ENCODE results near the gene KIF5C. TPM values are rescaled to one million over a fixed set of nuclear protein-coding genes. Genes with fewer than 3 reads are reported as not detected.

KIF5C gene
- total RNA-seq, 1 donor from 2014 or later, result 0.58 TPM

DNA sequence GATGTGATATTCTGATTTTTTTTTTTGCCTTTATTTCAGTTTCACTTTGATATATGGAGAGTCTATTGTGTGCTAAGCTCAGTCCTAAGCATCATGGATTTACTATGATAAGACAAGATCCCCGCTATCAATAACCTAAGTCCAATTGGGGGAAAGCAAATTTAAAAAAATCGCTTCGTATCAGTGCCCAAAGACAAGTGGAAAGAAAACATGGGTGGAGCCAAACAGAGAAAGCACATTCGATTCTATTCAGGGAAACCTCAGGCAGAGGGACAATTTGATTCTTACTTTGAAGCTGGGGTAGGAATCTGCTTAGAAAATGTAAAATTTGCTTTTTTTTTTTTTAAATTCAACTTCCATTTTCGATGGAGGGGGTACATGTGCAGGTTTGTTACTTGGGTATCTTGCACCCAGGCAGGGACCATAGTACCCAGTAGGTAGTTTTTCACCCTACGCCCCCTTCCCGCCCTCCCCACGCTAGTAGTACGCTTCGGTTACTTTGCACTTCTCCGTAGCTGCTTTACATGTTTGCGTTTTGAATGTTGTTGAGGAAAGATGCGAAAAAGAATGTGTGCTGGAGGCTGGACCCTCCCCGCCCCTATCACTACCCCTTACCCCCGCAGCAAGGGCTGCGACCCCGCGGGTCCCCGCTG lies 12.4 kb downstream of the KIF5C start:
- no peak for DNase-seq (ENCODE audit: extremely low read depth, low read depth, low spot score)

DNA sequence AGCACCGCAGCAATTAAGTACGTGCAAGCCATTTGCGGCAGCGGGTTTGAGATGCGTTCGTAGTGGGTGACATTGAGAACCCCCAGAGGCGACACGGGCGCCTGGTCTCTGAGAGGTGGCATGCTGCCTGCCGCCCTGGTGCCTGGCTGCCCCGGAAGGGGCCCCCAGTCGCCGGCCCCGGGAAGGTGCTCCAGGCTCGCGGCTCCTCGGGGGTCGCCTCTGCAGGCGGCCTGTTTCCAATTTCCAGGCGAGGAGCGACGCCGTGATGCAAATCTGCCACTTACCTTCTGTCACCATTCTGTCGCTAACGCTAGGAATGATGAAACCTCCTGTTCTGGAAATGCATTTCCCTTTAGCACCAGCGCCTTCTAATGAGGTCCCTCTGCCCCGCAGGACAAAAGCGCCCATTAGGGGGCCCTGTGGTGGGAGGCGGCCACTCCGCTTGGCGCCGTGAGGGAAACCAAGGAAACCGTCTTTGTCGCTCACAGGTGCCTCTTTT lies 13.0 kb downstream of the KIF5C start:
- no peak for DNase-seq (ENCODE audit: extremely low read depth, low read depth, low spot score)

DNA sequence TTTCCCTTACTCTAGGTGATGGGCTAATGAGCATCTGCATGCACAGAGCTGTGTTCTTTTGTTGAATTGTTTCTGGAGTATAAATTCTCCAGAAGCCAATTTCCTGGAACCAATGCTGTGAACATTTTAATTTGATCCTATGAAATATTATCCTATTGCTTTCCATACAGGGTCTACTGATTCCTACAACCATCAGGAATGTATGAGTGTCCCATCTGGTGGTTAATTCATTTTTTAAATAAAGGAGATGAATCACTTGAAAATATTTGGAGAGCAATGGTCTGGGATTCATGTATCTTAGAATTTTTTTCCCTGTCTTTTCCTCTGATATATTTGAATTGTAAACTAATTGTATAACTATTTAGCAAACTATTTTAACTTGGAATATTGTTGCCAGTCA lies 14.0 kb downstream of the KIF5C start:
- no peak for DNase-seq (ENCODE audit: extremely low read depth, low read depth, low spot score)

DNA sequence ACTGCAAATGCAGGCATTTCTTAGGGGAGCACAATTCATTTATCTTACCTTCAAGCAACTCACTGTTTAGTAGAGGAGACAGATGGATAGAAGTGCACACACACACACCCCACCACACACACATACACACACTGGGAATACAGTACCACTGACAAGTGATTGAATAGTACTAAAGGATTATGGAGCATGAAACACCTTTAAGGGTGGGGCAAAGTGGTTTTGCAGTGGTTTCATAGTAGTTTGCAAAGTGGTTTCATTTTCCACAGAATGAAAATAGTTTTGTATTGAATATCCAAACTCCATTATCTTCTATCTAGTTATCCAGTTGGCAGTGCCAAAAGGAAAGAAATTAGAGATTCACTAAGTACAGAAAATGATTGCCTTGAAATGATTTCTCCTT lies 18.9 kb downstream of the KIF5C start:
- DNase-seq (ENCODE audit: extremely low read depth, low read depth, low spot score), result no peak

DNA sequence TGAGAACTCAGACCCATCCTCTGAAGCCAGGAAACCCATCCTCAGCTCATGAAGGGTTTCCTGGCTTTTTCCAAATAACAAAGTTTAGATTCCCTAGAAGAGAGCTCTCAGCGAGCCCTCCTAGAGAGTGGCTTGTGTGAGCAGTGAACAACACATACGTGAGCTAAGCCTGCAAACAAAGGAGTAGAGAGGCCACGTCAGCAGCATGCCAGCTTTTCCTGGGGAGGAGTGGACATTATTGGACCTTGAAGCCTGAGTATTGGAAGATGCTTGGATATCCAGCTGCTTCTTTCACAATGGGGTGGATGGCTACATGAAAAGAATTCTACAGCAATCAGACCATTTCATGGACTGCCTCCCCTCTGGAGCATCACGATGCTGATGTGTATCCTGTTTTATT lies 21.1 kb downstream of the KIF5C start:
- no peak for DNase-seq (ENCODE audit: extremely low read depth, low read depth, low spot score)

DNA sequence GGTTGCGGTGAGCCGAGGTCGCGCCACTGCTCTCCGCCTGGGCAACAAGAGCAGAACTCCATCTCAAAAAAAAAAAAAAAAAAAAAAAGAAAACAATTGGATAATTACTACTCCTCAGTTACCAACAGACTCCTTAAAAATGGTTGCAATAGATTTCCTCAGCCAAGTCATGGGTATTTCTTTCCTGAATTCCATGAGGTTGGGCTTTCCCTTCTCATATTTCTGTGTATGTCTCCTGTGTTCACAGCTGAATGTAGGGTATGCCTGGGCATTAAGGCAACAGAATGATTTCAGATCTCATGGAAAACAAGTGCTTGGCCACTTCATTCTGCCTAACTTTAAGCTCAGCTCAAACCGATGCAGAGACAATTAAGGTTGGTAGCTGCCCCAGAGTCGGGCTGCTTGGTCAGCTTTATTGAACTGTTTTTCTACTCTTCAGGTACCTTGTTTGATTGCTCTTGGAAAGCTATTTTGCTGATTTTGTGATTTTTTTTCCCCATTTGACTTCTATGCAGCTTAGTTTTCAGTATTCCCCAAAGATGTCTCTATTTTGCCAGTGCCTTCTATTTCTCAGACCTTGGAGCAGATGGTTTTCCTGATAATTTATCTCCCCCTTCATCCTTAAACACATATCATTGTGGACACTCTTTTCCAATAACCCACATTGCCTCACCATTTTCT lies 24.8 kb downstream of the KIF5C start:
- no peak for DNase-seq (ENCODE audit: extremely low read depth, low read depth, low spot score)

DNA sequence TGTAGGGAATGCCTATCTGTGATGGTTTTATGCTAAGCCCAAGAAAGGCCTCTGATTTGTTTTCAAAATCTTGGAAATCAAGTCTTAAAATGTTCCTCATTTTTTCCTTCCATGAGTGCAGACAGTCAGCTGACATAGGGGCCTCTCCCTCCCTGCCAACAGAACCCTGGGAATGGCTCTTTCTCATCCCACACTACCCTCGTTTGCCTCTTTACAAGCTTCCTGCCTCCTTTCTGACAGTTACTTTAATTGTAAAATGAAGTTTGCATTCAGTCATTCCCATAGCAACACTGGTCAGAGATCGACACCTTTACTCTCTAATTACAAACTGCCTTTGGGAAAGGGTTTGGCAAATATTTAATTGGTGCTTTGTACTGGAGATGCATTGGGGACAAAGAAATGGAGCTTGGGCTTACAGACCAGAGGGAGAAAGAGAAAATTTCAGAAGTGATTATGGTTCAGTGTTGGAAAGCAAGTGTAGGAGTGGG lies 25.4 kb downstream of the KIF5C start:
- DNase-seq (ENCODE audit: extremely low read depth, low read depth, low spot score), result no peak

DNA sequence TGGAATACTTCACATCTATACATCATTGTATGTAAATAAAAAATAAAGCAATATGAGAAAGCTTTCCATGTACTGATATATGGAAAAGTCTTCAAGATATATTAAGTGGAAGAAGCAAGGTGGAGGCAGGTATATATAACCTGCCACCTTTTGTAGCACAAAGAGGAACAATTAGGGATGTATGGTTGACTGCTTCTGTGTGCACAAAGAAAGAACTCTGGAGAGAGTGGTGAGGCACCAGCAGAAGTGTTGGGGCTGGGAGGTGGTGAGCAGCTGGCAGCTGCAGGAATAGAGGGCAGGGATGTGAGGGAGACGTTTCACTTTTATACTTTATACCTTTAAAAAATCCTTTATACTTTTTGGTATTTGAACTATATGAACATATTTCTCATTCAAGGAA lies 26.1 kb downstream of the KIF5C start:
- no peak for DNase-seq (ENCODE audit: extremely low read depth, low read depth, low spot score)

DNA sequence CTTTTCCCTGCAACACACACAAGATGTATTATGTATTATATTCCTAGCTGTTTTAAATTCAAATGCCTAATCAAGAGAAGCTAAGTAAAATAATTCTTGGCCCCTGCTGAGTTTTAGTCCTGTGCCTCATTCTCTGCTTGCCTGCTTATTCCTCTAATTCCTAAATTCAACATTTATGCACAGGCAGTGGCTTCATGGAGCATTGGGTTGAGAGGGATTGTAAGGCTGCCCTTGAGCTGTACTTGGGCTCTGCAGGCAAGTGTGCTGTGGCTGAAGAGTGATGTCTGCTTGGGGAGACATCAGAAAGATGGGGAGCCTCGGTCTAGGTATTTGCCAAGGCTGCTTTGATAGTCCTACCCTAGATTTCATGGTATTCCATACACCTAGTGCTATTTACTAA lies 27.8 kb downstream of the KIF5C start:
- no peak for DNase-seq (ENCODE audit: extremely low read depth, low read depth, low spot score)

DNA sequence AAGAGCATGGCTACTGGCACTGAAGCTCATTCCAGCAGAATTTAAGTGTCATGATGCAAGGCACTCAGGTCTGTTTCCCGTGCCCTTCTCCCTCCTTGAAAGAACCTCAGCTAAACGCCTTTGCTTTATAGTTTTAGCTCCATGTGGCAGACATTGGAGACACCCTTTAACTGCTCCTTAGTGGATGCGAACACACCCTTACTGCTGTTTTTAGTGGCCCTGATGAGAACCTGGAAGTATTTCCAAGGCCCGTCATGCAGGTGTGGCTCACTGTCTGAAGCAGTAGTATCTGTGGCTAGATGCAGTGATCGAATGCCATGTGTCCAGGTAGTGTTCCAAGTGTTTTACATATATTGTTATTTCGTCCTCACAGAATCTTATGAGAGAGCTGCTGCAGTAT lies 28.3 kb downstream of the KIF5C start:
- DNase-seq (ENCODE audit: extremely low read depth, low read depth, low spot score), result no peak

DNA sequence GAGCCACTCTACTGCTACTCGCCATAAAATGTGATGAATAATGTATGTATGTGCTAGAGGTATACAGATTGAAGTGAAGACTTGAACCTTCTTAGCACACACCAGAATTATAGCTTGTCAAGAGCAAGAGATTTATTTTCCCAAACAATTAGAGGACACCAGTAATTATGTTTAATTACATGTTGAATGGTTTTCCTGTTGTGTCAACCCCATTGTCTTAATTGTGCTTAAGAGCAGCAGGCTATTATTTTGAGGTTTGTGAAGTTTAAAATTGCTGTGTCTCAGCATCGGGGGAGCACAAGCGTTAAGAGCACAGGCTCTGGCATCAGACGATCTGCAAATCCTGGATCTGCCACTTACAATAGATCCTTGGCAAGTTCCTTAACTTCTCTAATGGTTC lies 29.0 kb downstream of the KIF5C start:
- DNase-seq (ENCODE audit: extremely low read depth, low read depth, low spot score), result no peak

DNA sequence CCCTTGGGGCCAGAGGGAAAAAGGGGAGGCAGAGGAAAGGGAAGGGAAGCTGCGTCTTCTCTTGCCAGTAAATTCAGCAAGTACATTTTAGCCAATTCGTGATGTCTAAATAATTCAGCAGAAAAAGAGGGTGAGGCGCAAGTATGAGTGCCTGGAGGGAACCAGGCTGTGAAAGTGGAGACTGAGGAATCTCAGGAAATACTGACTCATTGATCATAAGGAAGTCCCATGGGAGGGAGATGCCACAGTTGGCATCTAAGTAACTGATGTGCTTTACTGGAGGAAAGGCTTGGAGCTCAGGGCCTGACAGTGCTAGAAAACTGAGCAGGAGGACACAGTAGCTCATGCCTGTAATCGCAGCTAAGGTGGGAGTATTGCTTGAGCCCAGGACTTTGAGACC lies 31.1 kb downstream of the KIF5C start:
- no peak for DNase-seq (ENCODE audit: extremely low read depth, low read depth, low spot score)

DNA sequence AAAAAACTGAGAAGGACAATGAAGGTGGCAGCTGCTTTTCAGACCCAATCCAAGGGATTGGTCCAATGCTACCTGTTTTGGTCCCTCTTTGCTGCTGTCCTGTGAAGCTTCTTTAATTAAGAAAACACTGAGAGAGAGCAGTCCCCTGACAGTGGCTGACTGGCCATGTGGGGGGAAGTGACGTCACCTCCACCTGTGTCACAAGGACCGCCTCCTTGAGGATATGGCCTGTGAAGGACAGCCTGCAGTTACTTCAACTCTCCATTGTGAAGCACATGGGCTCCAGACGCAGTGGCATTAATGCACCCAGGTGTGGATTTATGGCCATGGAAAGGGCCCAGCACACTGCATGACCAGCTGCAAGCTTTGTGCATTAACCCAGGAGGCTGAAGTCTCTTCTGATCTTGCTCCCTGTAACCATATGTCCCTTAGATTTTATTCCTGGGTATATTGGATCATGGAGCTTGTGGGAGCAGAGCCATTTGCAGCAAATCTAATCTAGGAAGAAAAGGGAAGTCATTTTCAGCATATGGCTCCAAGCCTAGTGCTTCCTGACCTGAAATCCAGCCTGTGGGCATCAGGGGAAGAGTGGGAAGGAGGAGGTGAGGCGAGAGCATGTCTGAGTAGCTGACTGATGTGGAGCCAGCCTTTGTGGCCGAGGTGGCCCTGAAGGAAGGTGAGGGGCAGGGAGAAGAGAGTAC lies 32.2 kb downstream of the KIF5C start:
- DNase-seq (ENCODE audit: extremely low read depth, low read depth, low spot score), result no peak

DNA sequence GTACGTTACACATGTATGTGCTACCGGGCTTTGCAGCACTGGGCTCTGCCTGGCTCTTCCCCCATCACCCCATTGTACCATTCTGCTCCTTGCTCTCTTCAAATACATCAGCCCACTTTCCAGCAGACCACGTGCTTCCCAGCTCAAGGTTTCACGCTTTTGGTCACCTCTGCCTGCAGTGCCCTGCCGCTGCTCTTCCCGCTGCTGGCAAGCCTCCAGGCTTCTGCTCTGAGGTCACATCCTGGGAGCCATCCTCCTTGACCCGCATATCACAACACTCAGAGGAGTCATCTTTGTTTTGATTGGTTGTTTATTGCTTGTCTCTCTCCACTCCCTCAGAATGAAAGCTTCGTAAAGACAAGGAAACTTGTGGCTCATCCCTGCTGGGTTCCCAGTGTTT lies 34.1 kb downstream of the KIF5C start:
- no peak for DNase-seq (ENCODE audit: extremely low read depth, low read depth, low spot score)

DNA sequence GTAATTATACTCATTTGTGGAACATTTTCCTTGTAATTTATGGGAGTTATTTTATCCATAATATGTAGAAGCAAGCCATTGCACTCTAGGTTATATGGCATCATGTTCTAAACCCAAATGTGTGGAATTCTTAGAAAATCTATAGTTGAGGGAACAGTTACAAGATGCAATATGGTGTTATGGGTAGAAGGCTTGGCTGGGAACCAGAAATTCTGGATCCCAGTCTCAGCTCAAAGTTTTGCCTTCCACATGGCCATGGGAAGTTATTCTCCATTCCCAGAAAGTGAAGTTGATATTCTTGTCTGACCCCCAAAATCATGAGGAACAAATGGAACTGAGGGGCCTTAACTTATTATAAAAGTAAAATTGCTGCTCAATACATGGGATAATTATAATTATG lies 38.0 kb downstream of the KIF5C start:
- DNase-seq (ENCODE audit: extremely low read depth, low read depth, low spot score), result no peak

DNA sequence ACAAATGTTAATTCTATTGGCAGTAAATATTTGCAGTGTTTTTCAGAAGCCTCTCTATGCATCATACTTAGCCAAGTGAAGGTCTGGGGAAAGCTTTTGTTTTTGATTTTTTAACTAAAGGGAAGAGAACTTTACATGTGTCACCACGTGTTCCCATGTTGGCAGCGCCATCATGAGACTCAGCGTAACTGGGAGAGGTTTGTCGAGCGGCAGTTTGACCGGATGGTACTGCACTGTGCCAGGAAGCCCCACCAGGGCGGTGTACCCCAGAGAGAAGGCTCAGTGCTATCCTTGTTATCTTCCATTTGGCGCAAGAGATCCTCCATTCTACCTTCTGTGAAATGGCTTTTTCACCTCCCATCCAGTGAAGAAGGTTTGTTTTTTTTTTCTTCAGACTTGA lies 38.5 kb downstream of the KIF5C start:
- no peak for DNase-seq (ENCODE audit: extremely low read depth, low read depth, low spot score)

DNA sequence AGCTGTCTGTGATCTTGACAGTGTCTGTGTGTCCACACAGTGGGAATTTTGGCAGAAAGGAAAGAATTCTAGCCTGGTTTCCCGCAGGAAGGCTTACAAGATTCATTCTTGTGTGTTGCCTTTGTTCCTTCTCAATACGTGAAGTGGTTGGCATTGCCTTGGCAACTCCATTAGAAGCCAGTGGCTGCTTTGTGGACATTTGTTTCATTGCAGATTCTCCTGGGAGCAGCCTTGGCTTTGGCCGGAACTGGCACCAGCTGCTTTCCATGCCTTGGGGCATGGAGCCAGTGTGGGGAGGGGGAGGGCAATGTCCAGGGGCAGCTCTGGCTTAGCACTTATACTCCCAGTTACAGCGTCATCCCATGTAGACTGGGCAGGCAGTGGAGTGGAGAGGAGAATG lies 39.4 kb downstream of the KIF5C start:
- no peak for DNase-seq (ENCODE audit: extremely low read depth, low read depth, low spot score)

DNA sequence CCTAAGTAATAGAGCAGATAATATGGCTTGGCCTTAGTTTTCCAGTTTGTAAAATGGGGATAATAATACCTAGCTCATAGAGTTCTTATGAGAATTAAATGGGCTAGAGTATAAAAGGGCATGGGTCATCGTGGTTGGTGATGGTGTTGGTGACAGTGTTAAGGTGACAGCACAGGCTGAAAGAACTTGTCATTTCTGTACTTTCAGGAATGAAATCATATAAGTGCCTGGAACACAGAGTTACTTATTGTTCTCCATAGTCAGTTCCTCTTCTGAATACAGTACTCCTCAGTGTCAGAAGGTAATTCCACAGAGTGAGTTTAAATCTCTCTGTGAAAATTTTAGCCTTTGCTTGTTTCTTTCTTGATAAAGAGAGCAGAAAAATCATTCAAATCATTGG lies 42.4 kb downstream of the KIF5C start:
- DNase-seq (ENCODE audit: extremely low read depth, low read depth, low spot score), result no peak

DNA sequence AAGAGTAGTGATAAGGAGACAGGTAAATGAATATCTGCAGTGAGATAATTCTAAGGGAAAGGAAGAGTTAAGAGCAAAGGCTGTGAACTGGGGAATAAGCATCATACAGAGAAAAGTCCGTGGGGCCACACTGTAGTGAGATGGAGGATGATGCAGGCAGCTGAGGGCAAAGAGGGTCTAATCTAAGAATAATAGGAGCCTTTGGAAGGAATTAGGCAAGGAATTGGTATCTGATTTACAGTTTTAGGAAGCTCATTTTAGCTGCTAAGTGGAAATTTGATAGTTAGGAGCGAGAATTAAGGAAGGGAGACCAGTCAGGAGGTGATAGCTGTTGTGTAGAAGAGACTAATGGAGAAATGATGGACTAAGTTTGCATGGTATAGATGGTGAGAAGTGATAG lies 43.5 kb downstream of the KIF5C start:
- no peak for DNase-seq (ENCODE audit: extremely low read depth, low read depth, low spot score)

DNA sequence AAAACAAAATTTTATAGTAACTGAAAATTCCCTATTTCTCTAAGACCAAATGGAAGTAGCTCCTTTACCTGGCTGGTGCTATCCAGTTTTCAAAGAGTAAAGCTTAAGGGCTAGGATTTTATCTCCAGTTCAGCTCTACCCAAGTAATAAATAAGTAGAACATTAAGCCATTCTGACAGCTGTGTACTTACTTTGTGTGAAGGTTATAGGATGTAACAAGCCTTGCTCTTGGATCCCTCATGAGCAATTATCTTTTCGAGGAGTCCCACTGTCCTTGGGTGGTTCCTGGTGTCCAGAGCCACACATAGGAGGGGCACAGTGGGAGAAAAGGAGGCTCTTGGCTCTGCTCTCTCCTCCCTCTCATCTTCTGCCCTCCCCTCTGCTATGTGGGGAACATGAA lies 45.5 kb downstream of the KIF5C start:
- DNase-seq (ENCODE audit: extremely low read depth, low read depth, low spot score), result no peak

DNA sequence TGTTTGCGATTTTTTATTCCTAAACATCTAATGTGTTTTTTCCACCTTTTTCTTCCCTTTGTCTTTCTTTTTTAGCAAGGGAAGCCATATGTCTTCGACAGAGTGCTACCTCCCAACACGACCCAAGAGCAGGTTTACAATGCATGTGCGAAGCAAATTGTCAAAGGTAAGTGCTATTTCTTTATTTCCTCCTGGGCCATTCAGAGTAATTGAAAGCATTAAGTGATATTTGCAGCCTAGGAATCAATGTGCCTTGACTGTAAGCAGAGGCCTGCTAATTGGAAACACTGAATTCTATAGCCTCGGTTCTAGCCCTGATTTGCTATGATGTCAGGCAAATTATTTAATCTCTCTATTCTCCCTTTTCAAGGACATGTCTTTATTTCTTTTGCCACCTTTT lies 47.0 kb downstream of the KIF5C start:
- DNase-seq (ENCODE audit: extremely low read depth, low read depth, low spot score), result no peak
